T47D (cell line): ENCODE measurements around the gene PBX4.

Source experiments
- DNase-seq, 2 experiments: peaks; one replicate each; pipeline versions ENCODE4 v3.0.0 to v3.0.0-alpha.2; 2011 to 2012; ENCODE audit warnings: low read depth in 1 of 2, low spot score in 1 of 2
- JUND ChIP-seq: IDR thresholded peaks from 2 replicates; pipeline ENCODE4 v1.6.1; 2012; ENCODE audit warnings: low read depth
- in situ Hi-C: cut with HindIII; loops from 2 replicates; pipeline ENCODE4 v1.10.0; 2016; ENCODE audit warnings: low sequenced_read_pairs, low pct_unique_long_range_greater_than_20kb

The PBX4 gene

DNA sequence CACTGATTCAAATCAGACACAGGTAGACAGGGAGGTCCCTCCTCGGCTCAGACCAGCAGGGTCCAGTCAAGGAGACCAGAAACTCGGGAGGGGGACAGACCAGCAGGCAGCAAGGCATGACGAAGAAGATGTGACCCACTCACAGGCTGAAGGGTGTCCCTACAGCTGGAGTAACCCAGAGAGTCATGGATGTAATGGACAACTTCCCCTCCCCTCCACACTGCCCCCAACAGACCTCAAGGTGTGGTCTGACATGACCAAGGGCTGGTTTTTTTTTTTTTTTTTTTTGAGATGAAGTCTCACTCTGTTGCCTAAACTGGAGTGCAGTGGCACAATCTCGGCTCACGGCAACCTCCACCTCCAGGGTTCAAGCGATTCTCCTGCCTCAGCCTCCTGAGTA, 34.1 kb downstream of the PBX4 start:
- in situ Hi-C loops: no loop called here
- no peak for TF ChIP-seq JUND
- no peak for DNase-seq

DNA sequence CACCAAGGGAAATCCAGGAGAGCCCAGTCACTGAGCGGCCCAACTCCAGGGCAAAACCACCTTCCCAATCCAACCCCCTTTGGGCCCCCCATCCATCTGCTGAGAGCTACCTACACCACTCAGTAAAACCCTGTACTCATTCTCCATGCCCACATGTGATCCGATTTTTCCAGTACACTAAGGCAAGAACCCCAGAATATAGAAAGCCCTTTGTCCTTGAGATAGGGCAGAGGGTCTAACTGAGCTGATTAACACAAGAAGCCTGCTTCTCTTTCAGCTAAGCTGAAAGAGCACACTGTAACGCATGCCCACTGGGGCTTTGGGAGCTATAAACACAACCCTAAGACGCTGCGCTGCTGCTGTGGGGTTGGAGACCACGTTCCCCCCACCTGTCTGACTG, 36.0 kb downstream of the PBX4 start:
- DNase-seq: no peak
- in situ Hi-C loops: no loop called here

DNA sequence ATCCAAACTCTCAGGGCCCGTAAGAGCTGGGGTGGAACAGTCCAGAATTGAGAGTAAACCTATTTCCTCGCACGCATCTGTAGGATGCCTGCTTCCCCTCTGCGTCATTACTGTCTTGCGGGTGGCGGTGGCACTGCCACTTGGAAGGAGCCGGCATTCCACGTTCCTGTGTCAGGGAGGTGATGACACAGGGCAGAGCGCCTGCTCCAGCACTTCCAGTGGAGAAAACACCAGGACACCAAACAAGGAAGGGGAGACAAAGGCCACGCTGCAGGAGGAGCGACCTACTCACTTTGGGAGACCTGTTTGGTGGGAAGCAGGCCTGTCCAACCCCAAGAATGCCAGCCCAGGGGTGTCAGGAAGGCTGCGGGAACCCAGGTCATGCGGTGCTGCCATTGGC, 37.1 kb downstream of the PBX4 start:
- in situ Hi-C loops: no loop called here
- DNase-seq: no peak
- no peak for TF ChIP-seq JUND

More for the DNA sequence above, 36.0 kb downstream of the PBX4 start:
- TF ChIP-seq JUND: no peak

DNA sequence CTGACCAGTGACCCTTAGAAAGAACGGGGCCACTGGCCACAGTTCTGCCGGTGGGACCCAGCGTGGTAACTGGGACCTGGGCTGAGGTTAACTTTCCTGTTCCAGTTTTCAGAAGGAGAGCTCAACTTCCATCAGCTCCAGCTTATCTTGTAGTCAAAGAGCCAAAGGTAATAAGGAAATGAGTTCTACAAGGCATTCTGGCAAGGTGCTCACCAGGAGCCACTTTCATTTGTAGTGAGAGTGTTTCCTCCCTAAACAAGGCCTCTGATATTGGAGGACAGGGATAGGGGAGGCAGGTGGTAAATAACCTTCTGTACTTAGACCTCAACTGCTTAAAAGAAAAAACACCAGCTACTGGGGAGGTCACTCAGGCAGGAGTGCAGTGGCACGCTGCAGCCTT, 38.1 kb downstream of the PBX4 start:
- in situ Hi-C loops: no loop called here
- TF ChIP-seq JUND: no peak
- no peak for DNase-seq

DNA sequence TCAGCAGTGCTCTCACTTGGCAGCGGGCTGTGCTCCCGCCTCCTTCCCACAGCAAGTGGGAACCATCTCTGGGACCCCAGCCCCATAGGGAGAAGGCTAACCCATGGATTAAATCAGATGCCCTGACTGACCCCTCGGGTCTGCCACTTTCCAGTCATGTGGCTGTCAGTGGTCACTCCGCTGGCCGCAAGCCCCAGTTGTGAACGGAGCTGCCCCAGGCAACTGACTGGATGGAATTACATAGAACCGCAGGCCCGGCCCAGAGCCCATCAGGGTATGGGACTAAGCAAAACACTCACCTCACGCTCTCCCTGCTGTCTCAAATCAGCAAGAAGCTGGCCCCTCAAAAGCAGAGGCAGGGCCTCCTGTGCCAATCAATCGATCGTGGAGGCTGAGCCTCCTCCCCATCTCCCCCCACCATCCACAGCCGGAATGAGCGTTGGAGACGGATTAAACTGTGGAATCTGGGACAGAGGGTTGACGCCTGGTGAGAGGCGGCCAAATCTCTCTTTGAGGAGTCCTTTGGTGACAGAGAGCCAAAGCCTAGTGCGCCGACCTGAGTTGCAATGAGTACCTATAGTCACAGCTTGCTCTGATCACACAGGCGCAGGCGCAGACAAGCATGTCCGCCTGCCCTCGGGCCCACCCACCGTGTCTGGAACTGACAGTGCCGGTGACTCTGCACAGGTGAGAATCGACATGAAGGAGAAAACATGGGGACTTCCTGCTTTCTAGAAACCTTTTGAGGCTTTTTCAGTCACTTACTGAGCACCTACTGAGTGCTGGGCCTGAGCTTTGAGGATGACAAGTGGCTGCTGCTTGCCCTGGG, 38.7 kb downstream of the PBX4 start:
- no peak for TF ChIP-seq JUND
- no peak for DNase-seq
- in situ Hi-C loops: no loop called here

DNA sequence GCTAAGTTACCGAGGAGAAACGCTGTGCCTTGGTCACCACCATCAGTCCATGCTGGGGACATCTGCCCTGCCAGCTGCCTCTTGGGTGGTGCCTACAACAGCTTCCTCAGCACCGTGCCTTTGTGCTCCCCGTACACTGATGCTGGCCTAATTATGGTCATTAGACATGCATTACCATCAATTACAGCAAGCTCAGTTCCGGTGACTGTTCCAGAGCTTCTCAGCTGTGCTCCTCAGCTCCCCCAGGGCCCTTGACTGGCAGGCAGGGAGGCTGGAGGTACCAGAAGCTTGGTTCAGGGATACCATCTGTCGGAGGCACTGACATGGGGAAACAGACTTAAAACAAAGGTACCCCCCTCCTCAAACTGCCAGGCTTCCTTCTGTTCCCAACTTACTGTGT, 40.2 kb downstream of the PBX4 start:
- no peak for TF ChIP-seq JUND
- in situ Hi-C loops: no loop called here
- no peak for DNase-seq

DNA sequence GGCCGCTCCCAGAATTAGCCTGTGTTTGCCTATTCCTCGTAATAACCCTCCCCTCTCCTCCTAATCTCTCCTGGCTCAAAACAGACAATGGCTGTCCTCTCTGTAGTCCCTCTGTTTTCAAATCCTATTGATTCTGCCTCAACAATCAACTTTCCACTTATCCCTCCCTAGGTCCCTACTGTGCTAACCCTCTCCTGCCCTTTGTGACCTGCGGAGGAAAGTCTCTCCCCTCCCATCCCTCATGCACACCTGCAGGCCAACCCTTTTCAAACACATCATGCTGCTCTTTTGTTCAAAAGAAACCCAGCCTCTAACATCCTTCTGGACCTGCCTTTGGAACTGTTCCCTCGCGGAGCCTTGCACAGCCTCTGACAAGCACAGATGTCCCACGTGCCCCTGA, 43.1 kb downstream of the PBX4 start:
- DNase-seq: no peak
- in situ Hi-C loops: no loop called here
- no peak for TF ChIP-seq JUND

DNA sequence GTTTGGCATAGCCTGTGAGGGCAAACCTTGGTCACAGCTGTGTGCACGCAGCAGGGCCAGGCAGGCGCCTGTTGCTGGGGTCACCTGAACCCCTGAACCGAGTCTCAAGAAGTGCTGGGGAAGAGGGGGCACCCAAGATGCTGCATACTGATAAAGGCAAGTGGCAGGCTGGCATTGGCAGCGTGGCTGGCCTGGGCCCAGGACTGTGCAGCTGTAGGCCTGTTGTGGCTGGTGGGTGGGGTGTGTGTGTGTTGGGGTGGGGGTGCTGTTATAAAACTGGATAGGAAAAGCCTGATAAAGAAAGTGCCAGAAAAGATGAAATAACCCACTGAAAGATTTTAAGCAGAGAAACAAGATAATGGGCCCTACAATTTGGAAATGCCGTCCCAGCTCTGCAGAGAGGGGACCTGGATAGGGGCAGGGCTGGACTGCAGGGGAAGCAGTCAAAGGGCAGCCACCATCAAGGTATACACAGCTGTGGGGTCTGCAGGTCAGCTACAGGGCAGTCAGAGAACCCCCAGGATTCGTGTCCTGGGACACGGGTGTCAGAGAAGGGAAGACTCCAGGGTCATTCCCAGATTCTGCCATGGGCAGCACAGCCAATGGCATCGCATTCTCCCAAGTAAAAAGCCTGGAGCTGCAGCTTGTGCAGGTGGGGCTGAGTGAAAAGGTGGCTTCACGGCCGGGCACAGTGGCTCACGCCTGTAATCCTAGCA, 47.3 kb downstream of the PBX4 start:
- no peak for DNase-seq
- no peak for TF ChIP-seq JUND
- in situ Hi-C loops: no loop called here

DNA sequence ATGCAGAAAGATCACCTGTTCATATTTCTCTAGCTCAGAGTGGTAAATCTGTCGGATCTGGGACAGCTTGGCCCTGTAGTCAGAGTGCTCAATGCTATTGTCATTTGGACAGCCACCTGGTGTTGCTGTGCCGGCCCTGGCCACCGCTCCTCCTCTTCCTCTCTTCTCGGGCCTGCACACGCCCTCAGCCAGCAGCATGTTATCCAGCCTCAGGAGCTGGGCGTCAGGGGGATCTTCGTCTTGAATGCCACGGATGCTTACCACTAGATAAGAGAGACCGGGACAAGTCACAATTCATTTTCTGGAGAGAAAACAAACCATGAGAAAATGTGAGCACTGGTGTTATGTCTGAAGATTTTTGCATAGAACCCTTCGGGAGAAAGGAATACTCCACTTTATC, 47.9 kb downstream of the PBX4 start:
- TF ChIP-seq JUND: no peak
- in situ Hi-C loops: no loop called here
- no peak for DNase-seq

DNA sequence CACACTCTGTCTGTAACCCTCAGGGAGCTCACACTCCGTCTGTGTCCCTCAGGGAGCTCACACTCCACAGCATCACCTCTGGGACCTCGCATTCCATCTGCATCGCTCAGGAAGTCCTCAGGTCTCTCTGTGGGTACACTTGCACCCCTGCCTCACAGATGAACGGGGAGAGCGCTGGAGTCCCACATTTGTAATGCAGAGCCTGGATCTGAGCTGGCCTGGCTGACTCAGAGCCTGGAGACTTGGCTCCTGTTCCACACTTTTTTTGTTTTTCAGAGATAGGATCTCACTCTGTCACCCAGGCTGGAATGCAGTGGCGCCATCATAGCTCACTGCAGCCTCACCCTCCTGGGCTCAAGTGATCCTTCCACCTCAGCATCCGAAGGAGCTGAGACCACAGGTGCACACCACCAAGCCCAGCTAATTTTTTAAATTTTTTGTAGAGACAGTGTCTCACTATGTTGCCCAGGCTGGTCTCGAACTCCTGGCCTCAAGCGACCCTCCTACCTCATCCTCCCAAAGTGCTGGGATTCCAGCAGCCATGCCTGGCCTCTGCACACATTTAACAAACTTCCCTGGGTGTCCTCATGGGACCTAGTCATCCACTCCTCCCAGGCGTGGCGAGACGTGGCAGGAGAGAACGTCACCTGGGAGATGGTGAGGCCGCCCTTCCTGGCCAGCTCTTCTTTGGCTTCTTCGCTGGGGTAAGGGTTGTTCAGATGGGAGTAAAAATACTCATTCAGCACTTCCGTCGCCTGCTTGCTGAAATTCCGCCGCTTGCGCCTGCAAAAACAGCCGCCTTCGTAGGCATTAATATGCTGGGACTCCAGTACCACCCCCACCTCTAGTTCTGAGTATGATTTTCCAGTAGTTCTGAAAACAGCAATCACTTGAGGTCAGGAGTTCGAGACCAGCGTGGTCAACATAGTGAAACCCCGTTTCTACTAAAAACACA, 49.4 kb downstream of the PBX4 start:
- DNase-seq: peak; percentile 37 to 41
- in situ Hi-C loops: no loop called here
- no peak for TF ChIP-seq JUND

DNA sequence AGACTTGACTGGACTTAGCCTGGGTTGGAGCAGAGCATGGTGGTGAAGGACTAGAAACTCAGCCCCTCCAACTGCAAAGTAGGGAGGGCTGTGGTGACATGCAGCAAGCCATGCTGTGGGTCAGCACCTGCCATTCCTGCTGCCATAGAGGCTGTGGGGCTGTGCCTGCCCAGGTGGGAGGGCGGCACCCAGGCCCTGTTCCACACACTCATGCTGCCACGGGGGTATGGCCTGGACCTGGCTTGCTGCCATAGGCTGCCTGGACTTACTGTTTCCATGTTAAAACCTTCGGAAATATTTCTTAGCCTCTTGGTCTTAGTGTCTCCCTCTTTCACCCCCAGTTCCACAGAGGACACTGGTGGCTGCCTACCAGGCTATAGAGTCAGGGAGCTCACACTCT, 51.1 kb downstream of the PBX4 start:
- in situ Hi-C loops: no loop called here
- TF ChIP-seq JUND: no peak
- no peak for DNase-seq

DNA sequence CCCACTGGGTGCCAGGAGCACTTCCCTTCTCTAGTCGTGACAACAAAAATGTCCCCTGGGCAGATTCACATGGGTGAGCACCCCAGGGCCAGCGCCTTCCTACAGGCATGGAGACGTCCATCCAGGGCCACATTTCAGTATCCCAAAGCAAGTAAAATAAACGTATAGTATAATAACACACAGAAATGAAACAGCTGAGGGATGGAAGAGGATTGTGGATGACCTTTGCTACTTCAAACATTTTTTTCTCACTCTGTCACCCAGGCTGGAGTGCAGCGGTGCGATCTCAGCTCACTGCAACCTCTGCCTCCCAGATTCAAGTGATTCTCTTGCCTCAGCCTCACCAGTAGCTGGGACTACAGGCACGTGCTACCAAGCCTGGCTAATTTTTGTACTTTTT, 52.2 kb downstream of the PBX4 start:
- in situ Hi-C loops: no loop called here
- DNase-seq: no peak
- no peak for TF ChIP-seq JUND
